ENCODE results near the gene OR10A3.

The OR10A3 gene, protein sequence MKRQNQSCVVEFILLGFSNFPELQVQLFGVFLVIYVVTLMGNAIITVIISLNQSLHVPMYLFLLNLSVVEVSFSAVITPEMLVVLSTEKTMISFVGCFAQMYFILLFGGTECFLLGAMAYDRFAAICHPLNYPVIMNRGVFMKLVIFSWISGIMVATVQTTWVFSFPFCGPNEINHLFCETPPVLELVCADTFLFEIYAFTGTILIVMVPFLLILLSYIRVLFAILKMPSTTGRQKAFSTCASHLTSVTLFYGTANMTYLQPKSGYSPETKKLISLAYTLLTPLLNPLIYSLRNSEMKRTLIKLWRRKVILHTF

DNA sequence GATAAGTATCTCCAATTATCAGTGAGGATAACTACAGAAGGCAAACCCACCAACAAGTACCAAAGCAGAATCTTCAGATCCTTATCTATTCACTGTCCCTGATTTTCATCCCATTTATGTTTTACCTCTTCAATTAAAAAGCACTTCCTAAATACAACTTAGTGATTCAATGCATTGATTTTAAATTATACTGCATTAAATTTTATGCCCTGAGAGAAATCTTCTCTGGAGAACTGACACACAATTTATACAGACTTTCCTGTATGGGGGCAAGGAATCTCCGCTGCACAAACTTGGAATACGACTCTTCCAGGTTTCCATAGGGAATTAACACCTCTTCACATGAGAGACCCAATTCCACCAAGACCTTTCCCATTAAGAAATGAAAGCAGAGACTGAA is at the start of gene OR10A3:
Gene OR10A3, minus strand, starts transcription at position 101 of the 400 bp plus-strand sequence. CDS start 2,188 bp downstream, outside the sequence.
- TF ChIP-seq, protein P1, sequence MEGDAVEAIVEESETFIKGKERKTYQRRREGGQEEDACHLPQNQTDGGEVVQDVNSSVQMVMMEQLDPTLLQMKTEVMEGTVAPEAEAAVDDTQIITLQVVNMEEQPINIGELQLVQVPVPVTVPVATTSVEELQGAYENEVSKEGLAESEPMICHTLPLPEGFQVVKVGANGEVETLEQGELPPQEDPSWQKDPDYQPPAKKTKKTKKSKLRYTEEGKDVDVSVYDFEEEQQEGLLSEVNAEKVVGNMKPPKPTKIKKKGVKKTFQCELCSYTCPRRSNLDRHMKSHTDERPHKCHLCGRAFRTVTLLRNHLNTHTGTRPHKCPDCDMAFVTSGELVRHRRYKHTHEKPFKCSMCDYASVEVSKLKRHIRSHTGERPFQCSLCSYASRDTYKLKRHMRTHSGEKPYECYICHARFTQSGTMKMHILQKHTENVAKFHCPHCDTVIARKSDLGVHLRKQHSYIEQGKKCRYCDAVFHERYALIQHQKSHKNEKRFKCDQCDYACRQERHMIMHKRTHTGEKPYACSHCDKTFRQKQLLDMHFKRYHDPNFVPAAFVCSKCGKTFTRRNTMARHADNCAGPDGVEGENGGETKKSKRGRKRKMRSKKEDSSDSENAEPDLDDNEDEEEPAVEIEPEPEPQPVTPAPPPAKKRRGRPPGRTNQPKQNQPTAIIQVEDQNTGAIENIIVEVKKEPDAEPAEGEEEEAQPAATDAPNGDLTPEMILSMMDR (conservative IDR thresholded peaks at IDR 0.05), result no peak
- TF ChIP-seq ZFX (IDR thresholded peaks at IDR 0.05), result no peak

DNA sequence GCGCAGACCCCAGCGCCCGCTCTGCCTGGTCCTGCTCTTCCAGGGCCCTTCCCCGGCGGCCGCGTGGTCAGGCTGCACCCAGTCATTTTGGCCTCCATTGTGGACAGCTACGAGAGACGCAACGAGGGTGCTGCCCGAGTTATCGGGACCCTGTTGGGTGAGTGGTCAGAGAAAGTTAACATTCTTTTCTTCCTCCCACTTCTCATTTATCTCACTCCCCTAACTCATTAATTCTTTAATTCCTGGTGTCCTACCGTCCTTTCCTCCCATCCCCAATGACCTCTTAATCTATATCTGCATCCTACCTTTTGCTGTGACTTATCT is 46.0 kb upstream of the OR10A3 start:
- H3K27ac ChIP-seq, result peak overlapping the region; percentile 83
- TF ChIP-seq ZFX (IDR thresholded peaks at IDR 0.05), result 0 out of 2 replicates have a peak, but pooled peaks have one; percentile 40

More for the DNA sequence above, at the start of gene OR10A3:
- no peak within 1 kb of the TSS for H3K27ac ChIP-seq

DNA sequence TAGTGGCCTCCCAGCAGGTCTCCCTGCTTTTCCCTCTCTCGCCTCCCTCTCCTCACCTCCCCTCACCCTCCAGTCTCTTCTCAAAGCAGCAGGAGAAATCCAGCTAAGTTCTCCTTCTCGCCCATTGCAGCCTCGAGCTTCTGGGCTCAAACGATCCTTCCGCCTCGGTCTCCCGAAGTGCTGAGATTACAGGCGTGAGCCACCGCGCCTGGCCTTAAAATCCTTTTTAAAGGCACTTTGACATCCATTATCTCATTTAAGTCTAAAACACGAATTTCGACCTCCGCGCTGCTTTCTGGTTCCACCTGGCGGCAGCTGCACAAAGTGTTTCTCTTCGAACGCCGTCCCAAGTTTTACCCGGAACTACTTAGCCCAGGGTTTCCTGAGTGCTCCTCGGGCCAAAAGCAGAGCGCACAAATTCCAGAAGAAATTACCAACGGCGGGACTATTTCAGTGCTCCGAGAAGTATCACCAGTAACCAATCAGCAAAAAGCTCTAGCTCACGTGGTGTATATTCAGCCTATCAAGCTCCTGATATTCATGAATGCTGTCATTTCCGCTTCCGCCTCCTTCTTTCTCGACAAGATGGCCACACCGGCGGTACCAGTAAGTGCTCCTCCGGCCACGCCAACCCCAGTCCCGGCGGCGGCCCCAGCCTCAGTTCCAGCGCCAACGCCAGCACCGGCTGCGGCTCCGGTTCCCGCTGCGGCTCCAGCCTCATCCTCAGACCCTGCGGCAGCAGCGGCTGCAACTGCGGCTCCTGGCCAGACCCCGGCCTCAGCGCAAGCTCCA is 45.5 kb upstream of the OR10A3 start, which contains the start of gene EIF3F:
Gene EIF3F, plus strand, starts transcription at position 570 of the 792 bp plus-strand sequence. Its CDS starts 16 bp downstream, at position 586.
- H3K27ac ChIP-seq, result peak within 1 kb of the TSS; percentile 83

DNA sequence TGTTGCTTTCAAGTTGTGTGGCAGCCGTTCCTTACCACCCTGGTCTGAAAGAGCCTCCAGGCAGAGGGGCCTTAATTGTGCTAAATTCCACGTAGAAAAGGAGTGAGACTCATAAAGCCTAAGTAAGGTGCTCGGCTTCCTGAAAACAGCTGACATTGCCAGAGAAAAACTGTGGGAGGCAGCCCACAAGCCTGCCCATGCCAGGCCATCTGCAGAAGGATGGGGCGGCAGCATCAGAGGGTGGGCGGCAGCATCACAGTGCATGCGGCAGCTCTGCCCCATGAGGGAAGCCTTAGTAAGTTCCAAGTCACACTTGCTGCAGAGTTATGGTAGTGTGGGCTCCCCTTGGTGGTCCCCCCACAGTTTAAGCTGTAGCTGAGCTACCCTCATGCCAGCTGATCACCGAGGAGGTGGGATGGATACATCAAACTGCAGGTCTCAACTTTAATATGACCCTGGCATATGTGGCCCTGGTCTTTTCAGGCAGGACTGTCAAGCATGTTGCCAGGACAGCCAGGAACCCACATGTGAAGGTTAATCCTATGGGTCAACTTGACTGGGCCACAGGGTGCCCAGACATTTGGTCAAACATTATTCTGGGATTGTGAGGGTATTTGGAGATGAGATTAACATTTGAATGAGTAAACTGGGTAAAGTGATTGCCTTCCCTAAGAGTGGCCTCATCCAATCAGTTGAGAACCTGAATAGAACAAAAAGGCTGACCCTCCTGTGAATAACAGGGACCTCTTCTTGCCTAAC is 42.5 kb upstream of the OR10A3 start:
- TF ChIP-seq ZFX (IDR thresholded peaks at IDR 0.05), result no peak
- TF ChIP-seq, protein P1 (conservative IDR thresholded peaks at IDR 0.05), result no peak
- no peak overlapping the region for H3K27ac ChIP-seq

More for the DNA sequence above, 45.5 kb upstream of the OR10A3 start, which contains the start of gene EIF3F:
- no peak for TF ChIP-seq ZFX (IDR thresholded peaks at IDR 0.05)
- TF ChIP-seq, protein P1 (conservative IDR thresholded peaks at IDR 0.05), result peak; percentile 93

DNA sequence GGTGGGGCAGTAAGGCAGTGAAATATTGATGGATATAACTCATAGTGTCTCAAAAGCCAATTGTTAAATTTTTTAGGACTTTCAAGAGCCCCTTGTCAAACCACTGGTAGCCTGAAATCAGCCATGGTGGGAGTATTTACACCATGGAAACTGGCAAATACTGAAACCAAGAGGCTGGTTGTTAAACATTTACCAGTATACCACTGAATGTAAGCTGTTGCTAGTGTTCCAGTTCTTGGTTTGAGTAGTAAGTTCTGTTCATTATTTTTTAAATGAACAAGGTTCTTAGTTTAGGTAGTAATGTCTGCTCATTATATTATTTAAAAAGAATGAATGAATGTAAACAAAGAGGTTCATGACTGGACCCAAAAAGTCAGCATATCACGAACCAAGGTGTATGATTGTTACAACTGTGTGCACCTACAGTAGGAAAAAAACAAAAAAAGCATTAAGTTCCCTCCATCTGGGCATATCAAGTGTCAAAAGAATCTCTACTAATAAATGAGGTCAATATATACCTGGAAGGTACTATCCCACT is 41.1 kb upstream of the OR10A3 start:
- TF ChIP-seq, protein P1 (conservative IDR thresholded peaks at IDR 0.05), result no peak
- no peak for TF ChIP-seq ZFX (IDR thresholded peaks at IDR 0.05)
- H3K27ac ChIP-seq, result no peak overlapping the region

DNA sequence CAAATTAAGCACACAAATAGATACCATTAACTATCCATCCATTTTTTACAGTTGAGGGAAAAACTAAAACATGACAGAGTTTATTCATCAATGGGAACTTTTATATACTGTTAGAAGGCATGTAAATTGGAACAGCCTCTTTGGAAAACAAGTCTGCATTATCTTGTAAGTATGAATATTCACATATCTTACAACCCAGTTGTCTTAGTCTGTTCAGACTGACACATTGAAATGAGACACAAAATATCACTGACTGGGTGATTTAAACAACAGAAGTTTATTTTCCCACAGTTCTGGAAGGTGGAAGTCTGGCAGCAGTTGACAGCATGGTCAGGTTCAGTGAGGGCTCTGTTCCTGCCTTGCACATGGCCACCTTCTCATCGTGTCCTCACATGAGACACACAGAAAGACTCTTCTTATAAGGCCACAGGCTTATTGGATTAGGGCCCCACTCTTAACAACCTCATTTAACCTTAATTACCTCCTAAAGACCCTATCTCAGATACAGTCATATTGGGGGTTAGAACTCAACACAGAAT is 40.2 kb upstream of the OR10A3 start:
- no peak overlapping the region for H3K27ac ChIP-seq
- no peak for TF ChIP-seq ZFX (IDR thresholded peaks at IDR 0.05)

DNA sequence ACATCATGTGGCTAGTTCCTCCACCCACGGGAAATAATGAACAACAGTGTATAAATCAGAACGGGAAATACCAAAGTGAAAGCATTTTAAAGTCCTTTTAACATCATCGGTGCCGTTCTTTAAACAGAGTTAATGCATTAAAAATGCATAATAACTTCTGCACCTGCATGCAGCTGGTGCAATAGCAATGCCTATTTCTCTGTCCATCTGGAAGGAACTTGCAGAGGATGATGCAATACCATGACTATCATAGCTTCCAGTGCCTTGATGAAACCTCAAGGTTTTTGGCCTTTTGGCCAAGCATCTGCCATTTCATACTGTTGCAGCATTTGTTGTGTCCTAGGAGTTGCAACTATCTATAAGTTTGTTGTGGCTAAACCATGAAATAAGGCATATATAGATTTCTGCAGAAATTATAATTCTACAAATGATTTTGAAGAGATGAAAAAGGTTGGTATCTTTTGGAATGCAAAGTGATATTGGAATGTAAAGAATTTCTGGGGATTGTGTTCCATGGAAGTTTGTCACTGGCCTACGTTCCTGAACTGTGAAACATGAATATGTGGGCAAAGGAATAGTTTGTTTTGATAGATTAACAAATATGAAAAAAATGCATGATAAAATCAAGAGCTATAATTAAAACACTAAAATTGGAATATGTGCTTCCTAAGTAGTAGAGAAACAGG is 35.9 kb upstream of the OR10A3 start:
- no peak overlapping the region for H3K27ac ChIP-seq
- TF ChIP-seq, protein P1 (conservative IDR thresholded peaks at IDR 0.05), result no peak
- TF ChIP-seq ZFX (IDR thresholded peaks at IDR 0.05), result no peak

Measured in C4-2B (cell line).